ENCODE results near the gene DEFB131B.
"Not testable (repeated sequence)": the region's sequence is repeated elsewhere in the genome, so short reads cannot be mapped to it uniquely, and the experiment has no call there.

GRCh38 chr11:71853895-71854294, 24.4 kb upstream of the DEFB131B start:
- TF ChIP-seq, protein P1, sequence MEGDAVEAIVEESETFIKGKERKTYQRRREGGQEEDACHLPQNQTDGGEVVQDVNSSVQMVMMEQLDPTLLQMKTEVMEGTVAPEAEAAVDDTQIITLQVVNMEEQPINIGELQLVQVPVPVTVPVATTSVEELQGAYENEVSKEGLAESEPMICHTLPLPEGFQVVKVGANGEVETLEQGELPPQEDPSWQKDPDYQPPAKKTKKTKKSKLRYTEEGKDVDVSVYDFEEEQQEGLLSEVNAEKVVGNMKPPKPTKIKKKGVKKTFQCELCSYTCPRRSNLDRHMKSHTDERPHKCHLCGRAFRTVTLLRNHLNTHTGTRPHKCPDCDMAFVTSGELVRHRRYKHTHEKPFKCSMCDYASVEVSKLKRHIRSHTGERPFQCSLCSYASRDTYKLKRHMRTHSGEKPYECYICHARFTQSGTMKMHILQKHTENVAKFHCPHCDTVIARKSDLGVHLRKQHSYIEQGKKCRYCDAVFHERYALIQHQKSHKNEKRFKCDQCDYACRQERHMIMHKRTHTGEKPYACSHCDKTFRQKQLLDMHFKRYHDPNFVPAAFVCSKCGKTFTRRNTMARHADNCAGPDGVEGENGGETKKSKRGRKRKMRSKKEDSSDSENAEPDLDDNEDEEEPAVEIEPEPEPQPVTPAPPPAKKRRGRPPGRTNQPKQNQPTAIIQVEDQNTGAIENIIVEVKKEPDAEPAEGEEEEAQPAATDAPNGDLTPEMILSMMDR (IDR thresholded peaks at IDR 0.05) = not testable (repeated sequence)
- not testable (repeated sequence) for TF ChIP-seq POLR2A, EP300 (IDR thresholded peaks at IDR 0.05)
